Measurements from ENCODE around the gene VGLL4. TPM values are rescaled to one million over a fixed set of nuclear protein-coding genes. Genes with fewer than 3 reads are reported as not detected.

VGLL4 gene
- total RNA-seq, 1 experiment from 2014 or later = 43.0 TPM

GRCh38 chr3:11625376-11626083 is 18.2 kb downstream of the VGLL4 start:
- DNase-seq (ENCODE audit: low spot score) (no peak), ATAC-seq (no peak)
- ChIA-PET CTCF (no interaction called here), POLR2A (no interaction called here)
- H3K36me3 Mint-ChIP-seq = no peaks in the 10 kb centered on the region
- H3K4me3 Mint-ChIP-seq = no peak overlapping the region
- H3K4me1 Mint-ChIP-seq = peaks cover 45% of the 10 kb centered on the region
- H3K27me3 Mint-ChIP-seq (ENCODE audit: low read depth) = no peaks in the 10 kb centered on the region
- TF ChIP-seq JUN (CRISPR knock-in tag; IDR thresholded peaks at IDR 0.05) = no peak
- no peak for TF ChIP-seq SOX15 (CRISPR knock-in tag; IDR thresholded peaks at IDR 0.05)
- no peak for TF ChIP-seq E2F5 (CRISPR knock-in tag; IDR thresholded peaks at IDR 0.05)
- no peak for TF ChIP-seq TEAD4 (CRISPR knock-in tag; IDR thresholded peaks at IDR 0.05)
- no peak for TF ChIP-seq ZNF512 (CRISPR knock-in tag; IDR thresholded peaks at IDR 0.05; ENCODE audit: borderline replicate concordance)
- no peak for TF ChIP-seq ZNF219 (CRISPR knock-in tag; IDR thresholded peaks at IDR 0.05; ENCODE audit: borderline replicate concordance)
- no peak for TF ChIP-seq IRF1 (CRISPR knock-in tag; IDR thresholded peaks at IDR 0.05)
- TF ChIP-seq ZNF425 (CRISPR knock-in tag; conservative IDR thresholded peaks at IDR 0.05) = no peak
- no peak for TF ChIP-seq ATF6 (CRISPR knock-in tag; IDR thresholded peaks at IDR 0.05)
- TF ChIP-seq EMX1 (CRISPR knock-in tag; IDR thresholded peaks at IDR 0.05) = no peak
- no peak for TF ChIP-seq E2F4 (CRISPR knock-in tag; IDR thresholded peaks at IDR 0.05; ENCODE audit: borderline replicate concordance, low read depth)
- TF ChIP-seq FOXP4 (CRISPR knock-in tag; IDR thresholded peaks at IDR 0.05) = no peak
- TF ChIP-seq FOXP1 (CRISPR knock-in tag; IDR thresholded peaks at IDR 0.05; ENCODE audit: borderline replicate concordance) = no peak
- TF ChIP-seq IRF2 (CRISPR knock-in tag; IDR thresholded peaks at IDR 0.05; ENCODE audit: borderline replicate concordance, low read depth) = no peak
- no peak for TF ChIP-seq ZNF423 (CRISPR knock-in tag; IDR thresholded peaks at IDR 0.05)
- H3K9me3 Mint-ChIP-seq = no peaks in the 10 kb centered on the region
- no peak overlapping the region for H3K27ac Mint-ChIP-seq

Data from WTC11 (cell line).